Prostate gland (tissue), 2 donors: Measurements from ENCODE around the gene MAFF.

Experiments used
- POLR2A ChIP-seq: fragments of 450-650 bp; IDR thresholded peaks from one replicate; pipeline ENCODE4 v1.6.1; 2016; ENCODE audit warnings: antibody characterized with exemption, mild to moderate bottlenecking
- POLR2AphosphoS5 ChIP-seq: sonication (generic); formaldehyde crosslinking; IDR thresholded peaks from one replicate; pipeline ENCODE4 v1.6.1; 2017; ENCODE audit warnings: antibody characterized with exemption
- TF ChIP-seq, protein P1 (sequence below), 4 experiments: fragments of 200-600 bp in 2 of 4; fragments of 450-650 bp in 2 of 4; sonication (generic) in 2 of 4; IDR thresholded peaks; 1 replicate in 3 of 4; 2 replicates in 1 of 4; pipeline ENCODE4 v1.5.1; 2016 to 2019; ENCODE audit warnings: antibody characterized with exemption in 4 of 4, mild to moderate bottlenecking in 2 of 4, moderate library complexity in 2 of 4

- TF ChIP-seq, protein P1, sequence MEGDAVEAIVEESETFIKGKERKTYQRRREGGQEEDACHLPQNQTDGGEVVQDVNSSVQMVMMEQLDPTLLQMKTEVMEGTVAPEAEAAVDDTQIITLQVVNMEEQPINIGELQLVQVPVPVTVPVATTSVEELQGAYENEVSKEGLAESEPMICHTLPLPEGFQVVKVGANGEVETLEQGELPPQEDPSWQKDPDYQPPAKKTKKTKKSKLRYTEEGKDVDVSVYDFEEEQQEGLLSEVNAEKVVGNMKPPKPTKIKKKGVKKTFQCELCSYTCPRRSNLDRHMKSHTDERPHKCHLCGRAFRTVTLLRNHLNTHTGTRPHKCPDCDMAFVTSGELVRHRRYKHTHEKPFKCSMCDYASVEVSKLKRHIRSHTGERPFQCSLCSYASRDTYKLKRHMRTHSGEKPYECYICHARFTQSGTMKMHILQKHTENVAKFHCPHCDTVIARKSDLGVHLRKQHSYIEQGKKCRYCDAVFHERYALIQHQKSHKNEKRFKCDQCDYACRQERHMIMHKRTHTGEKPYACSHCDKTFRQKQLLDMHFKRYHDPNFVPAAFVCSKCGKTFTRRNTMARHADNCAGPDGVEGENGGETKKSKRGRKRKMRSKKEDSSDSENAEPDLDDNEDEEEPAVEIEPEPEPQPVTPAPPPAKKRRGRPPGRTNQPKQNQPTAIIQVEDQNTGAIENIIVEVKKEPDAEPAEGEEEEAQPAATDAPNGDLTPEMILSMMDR (IDR thresholded peaks at IDR 0.05): no peak
- TF ChIP-seq POLR2AphosphoS5 (no peak), POLR2A (no peak)
Observed at GRCh38 chr22:38173641-38173906, 28.2 kb upstream of the MAFF start.
